Measurements from ENCODE around the gene LCN1.

GRCh38 chr9:135499326-135500070 lies 21.7 kb upstream of the LCN1 start:
- TF ChIP-seq CTCF (IDR thresholded peaks at IDR 0.05): peak in 1 of 7 experiments; percentile 30
- peak in 2 of 3 donors; percentile 60 to 62 for TF ChIP-seq POLR2A (IDR thresholded peaks at IDR 0.05)

Measured in body of pancreas (tissue), 4 donors.